HepG2 (cell line): Measurements from ENCODE around the gene SSTR5. TPM values are rescaled to one million over a fixed set of nuclear protein-coding genes. Genes with fewer than 3 reads are reported as not detected.

Source experiments
- ATAC-seq: fragments of 200-7000 bp; cut with Tn5 transposase; 3 replicates; pipeline ENCODE4 v1.9.1; 2020; ENCODE audit warnings: mild to moderate bottlenecking, moderate library complexity
- BruUV-seq: library from RNA; stranded (reverse); fragments of 400-500 nt; replicated peaks from 2 replicates; lab custom pipeline; 2021; lab: Mats Ljungman, UMichigan
- CTCF ChIA-PET: fragments of 300-600 bp; formaldehyde crosslinking; extraction: SDS; loops from one replicate; lab custom pipeline; 2021; ENCODE audit warnings: low total read pairs, inconsistent platforms, low intra/inter-chr PET ratio; lab: Yijun Ruan, JAX
- POLR2A ChIA-PET: fragments of 350-600 bp; sonication (Branson Sonifier 250); formaldehyde crosslinking; loops from one replicate; lab custom pipeline; 2020; ENCODE audit warnings: antibody characterized with exemption, inconsistent platforms; lab: Yijun Ruan, JAX
- DNase-seq: peaks from one replicate; pipeline ENCODE4 v3.0.0-alpha.2; 2015; ENCODE audit warnings: low spot score
- FAIRE-seq: peaks from 3 replicates; lab custom pipeline; 2011; peaks lifted over from hg19 to GRCh38; lab: Jason Lieb, UNC
- H2AFZ ChIP-seq: one replicate; pipeline ENCODE4 v1.6.1; 2011; ENCODE audit warnings: low read length, inconsistent platforms
- H3K27ac ChIP-seq: fragments of 300-600 bp; 3 replicates; pipeline ENCODE4 v1.8.0; 2011; ENCODE audit warnings: mixed run types, mild to moderate bottlenecking, mixed read lengths, low read length, inconsistent platforms; ENCODE audit not compliant: insufficient read depth; ENCODE audit errors: extremely low read length
- H3K27me3 ChIP-seq, 2 experiments: fragments of 200-600 bp in 1 of 2; 2 replicates in 1 of 2; 3 replicates in 1 of 2; pipeline versions ENCODE4 v1.6.0 to v1.8.0; 2011; ENCODE audit warnings: low read length in 2 of 2, mild to moderate bottlenecking in 2 of 2, moderate library complexity in 2 of 2, inconsistent platforms in 1 of 2; ENCODE audit not compliant: insufficient read depth in 2 of 2, control insufficient read depth in 1 of 2
- H3K36me3 ChIP-seq, 2 experiments: fragments of 200-600 bp in 1 of 2; replicated peaks in 1 of 2; 2 replicates in 1 of 2; 3 replicates in 1 of 2; pipeline versions ENCODE4 v1.5.1 to v1.8.0; 2011; ENCODE audit warnings: low read length in 2 of 2, inconsistent platforms in 1 of 2; ENCODE audit not compliant: insufficient read depth in 2 of 2, control insufficient read depth in 1 of 2
- H3K4me1 ChIP-seq: 2 replicates; pipeline ENCODE4 v1.5.1; 2012; ENCODE audit warnings: low read length, inconsistent platforms; ENCODE audit not compliant: insufficient read depth
- H3K4me2 ChIP-seq: 2 replicates; pipeline ENCODE4 v1.6.0; 2011; ENCODE audit warnings: low read depth, low read length, inconsistent platforms
- H3K4me3 ChIP-seq, 3 experiments: fragments of 200-600 bp in 1 of 3; sonication (generic), shearing (Covaris generic) in 1 of 3; replicated peaks in 1 of 3; 2 replicates each; pipeline ENCODE4 v1.5.1; 2011 to 2016; ENCODE audit warnings: low read length in 3 of 3, inconsistent platforms in 2 of 3, low read depth in 2 of 3, mild to moderate bottlenecking in 2 of 3, control low read depth in 1 of 3, mixed read lengths in 1 of 3; ENCODE audit not compliant: insufficient read depth in 1 of 3
- H3K79me2 ChIP-seq: one replicate; pipeline ENCODE4 v1.6.1; 2011; ENCODE audit warnings: low read length, inconsistent platforms; ENCODE audit not compliant: insufficient read depth
- H3K9ac ChIP-seq: 2 replicates; pipeline ENCODE4 v1.6.0; 2011; ENCODE audit warnings: mild to moderate bottlenecking, low read depth, low read length, inconsistent platforms; ENCODE audit not compliant: insufficient read depth
- H3K9me3 ChIP-seq: 2 replicates; pipeline ENCODE4 v1.5.1; 2012; ENCODE audit warnings: mild to moderate bottlenecking, low read length
- H4K20me1 ChIP-seq: 2 replicates; pipeline ENCODE4 v1.6.0; 2011; ENCODE audit warnings: inconsistent platforms, mild to moderate bottlenecking, low read length, moderate library complexity; ENCODE audit not compliant: insufficient read depth
- CEBPB ChIP-seq: IDR thresholded peaks from 2 replicates; pipeline ENCODE4 v1.6.1; 2011; ENCODE audit warnings: low read depth, low read length, improper control_type of control experiment, borderline replicate concordance
- HOXA7 ChIP-seq: sonication (generic); formaldehyde crosslinking; IDR thresholded peaks from 2 replicates; pipeline ENCODE4 v1.8.1; 2022; ENCODE audit warnings: mild to moderate bottlenecking, missing genetic modification reagents, moderate library complexity
- MEF2D ChIP-seq: sonication (generic); formaldehyde crosslinking; IDR thresholded peaks from 2 replicates; pipeline ENCODE4 v1.5.1; 2020; ENCODE audit warnings: mild to moderate bottlenecking, missing genetic modification reagents
- NR2F6 ChIP-seq, 2 experiments: IDR thresholded peaks; 2 replicates each; pipeline ENCODE4 v1.6.1; 2016; ENCODE audit warnings: antibody characterized with exemption in 1 of 2, mild to moderate bottlenecking in 1 of 2
- ZKSCAN5 ChIP-seq: sonication (generic); formaldehyde crosslinking; IDR thresholded peaks from 2 replicates; pipeline ENCODE4 v1.5.1; 2020; ENCODE audit warnings: mild to moderate bottlenecking, missing genetic modification reagents
- ZNF260 ChIP-seq: sonication (generic); formaldehyde crosslinking; IDR thresholded peaks from 2 replicates; pipeline ENCODE4 v1.4.0; 2020; ENCODE audit warnings: missing genetic modification reagents, low read depth, mild to moderate bottlenecking, borderline replicate concordance
- ZNF33A ChIP-seq: sonication (generic); formaldehyde crosslinking; IDR thresholded peaks from 2 replicates; pipeline ENCODE4 v1.5.1; 2020; ENCODE audit warnings: missing genetic modification reagents, mild to moderate bottlenecking, moderate library complexity, borderline replicate concordance
- ZNF350 ChIP-seq: sonication (generic); formaldehyde crosslinking; IDR thresholded peaks from 2 replicates; pipeline ENCODE4 v1.4.0; 2020; ENCODE audit warnings: mild to moderate bottlenecking, low read depth, missing genetic modification reagents, borderline replicate concordance
- ZNF709 ChIP-seq: sonication (generic); formaldehyde crosslinking; IDR thresholded peaks from 2 replicates; pipeline ENCODE4 v1.5.0; 2020; ENCODE audit warnings: mild to moderate bottlenecking, missing genetic modification reagents
- ZNF710 ChIP-seq: sonication (generic); formaldehyde crosslinking; IDR thresholded peaks from 2 replicates; pipeline ENCODE4 v1.5.0; 2020; ENCODE audit warnings: mild to moderate bottlenecking, missing genetic modification reagents, borderline replicate concordance
- ZNF772 ChIP-seq: sonication (generic); formaldehyde crosslinking; IDR thresholded peaks from 2 replicates; pipeline ENCODE4 v1.5.0; 2020; ENCODE audit warnings: mild to moderate bottlenecking, missing genetic modification reagents
- ZSCAN20 ChIP-seq: sonication (generic); formaldehyde crosslinking; IDR thresholded peaks from 2 replicates; pipeline ENCODE4 v1.4.0; 2020; ENCODE audit warnings: missing genetic modification reagents, mild to moderate bottlenecking, borderline replicate concordance
- WGBS: methylation state at CpG from one replicate; pipeline ENCODE4 v1.1.6; 2017; ENCODE audit warnings: low lambda C conversion rate; 5-methylcytosine and 5-hydroxymethylcytosine counted together
- in situ Hi-C: cut with HindIII; loops from 2 replicates; pipeline ENCODE4 v1.10.0; 2017; ENCODE audit warnings: low pct_unique_long_range_greater_than_20kb; ENCODE audit not compliant: extremely low pct_ligation_motif_present
- intact Hi-C: fragments of 100-400 bp; cut with micrococcal nuclease; formaldehyde crosslinking; loops from one replicate; pipeline ENCODE4 v1.10.0; 2022; ENCODE audit not compliant: unreplicated experiment
- polyA plus RNA-seq, 8 experiments: library from polyadenylated mRNA; depleted of rRNA in 3 of 8; stranded (reverse) in 7 of 8; unstranded in 1 of 8; fragments of >200 nt; fragmentation: Illumina TruSeq in 4 of 8; extraction: Trizol in 4 of 8; gene quantifications; 2 replicates each; pipeline versions ENCODE4 v1.2.1 to v1.2.3, GENCODE V29; 2011 to 2016; ENCODE audit warnings: low read depth in 4 of 8, missing spikeins in 1 of 8, mixed read lengths in 1 of 8; ENCODE audit not compliant: insufficient read depth in 1 of 8
- total RNA-seq, 5 experiments: library from RNA; depleted of rRNA; stranded (reverse); fragments of >200 nt; fragmentation: Illumina TruSeq; extraction: Trizol; gene quantifications; 2 replicates each; pipeline ENCODE4 v1.2.3, GENCODE V29; 2016; ENCODE audit warnings: low read depth in 1 of 5
- TF ChIP-seq, protein P1 (sequence below): sonication (generic); formaldehyde crosslinking; IDR thresholded peaks from 2 replicates; pipeline ENCODE4 v1.8.0; 2022; ENCODE audit warnings: mild to moderate bottlenecking, missing genetic modification reagents
- TF ChIP-seq, protein P2 (sequence below): sonication (generic); formaldehyde crosslinking; IDR thresholded peaks from 2 replicates; pipeline ENCODE4 v1.5.0; 2020; ENCODE audit warnings: mild to moderate bottlenecking, missing genetic modification reagents

SSTR5 gene
- total and polyA plus RNA-seq, 2 of the 13 experiments (the other 11 are each of a cell fraction or from before 2014, with no cell fraction given) = 0.20 to 0.49 TPM

DNA sequence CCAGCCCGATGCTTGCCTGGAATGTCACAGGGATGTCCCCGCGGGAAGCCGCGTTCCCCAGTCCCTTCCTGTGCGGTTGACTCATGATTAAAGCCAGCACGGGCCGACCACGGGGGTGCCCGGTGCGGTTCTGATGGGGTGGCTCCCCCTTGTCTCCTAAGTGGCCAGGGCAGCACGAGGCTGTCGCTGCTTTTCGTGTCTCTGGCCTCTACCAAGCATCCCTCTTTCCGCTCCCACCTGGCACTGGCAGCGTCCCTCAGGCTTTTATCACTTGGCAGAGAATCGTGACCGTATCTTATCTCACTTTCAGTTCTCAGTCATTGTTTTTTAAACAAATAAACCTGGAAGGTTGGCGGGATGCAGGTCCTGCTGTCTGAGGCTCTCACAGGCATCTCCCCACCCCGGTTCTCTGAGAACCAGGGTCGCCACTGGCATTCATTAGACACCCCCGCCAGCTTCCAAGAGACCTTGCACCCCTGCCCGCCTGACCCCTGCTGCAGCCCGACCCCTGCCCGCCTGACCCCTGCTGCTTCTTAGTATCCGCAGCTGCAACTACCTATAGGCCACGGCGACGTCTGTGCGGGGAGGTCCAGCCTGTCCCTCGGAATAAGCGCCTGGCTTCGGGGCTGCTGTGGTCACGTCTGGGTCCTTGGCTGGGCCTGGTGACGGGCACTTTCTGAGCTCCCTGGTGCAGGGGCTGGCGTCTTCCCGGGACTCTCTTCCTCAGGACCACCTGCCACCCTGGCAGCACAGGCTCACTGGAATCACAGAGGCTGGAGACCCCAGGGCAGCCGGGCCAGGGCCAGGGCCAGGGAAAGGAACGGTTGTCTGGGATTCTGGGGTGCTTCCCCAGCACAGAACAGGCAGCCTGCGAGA lies 16.0 kb downstream of the SSTR5 start:
- H4K20me1 ChIP-seq = no peaks in the 10 kb centered on the region
- in situ Hi-C loops (no loop called here), intact Hi-C loops (no loop called here)
- H3K9me3 ChIP-seq = peaks cover 8% of the 10 kb centered on the region
- ATAC-seq (no peak), FAIRE-seq (no peak), DNase-seq (peak; percentile 25)
- H3K9ac ChIP-seq = peak overlapping the region; percentile 52; the same call in 1 of the 2 replicates
- no peaks in the 10 kb centered on the region for H3K36me3 ChIP-seq
- H3K4me3 ChIP-seq = peak overlapping the region in 2 of 3 experiments; percentile 19 to 87; a peak in 2 of 6 replicates
- no peak overlapping the region for H2AFZ ChIP-seq
- no TSS peak for BruUV-seq
- peaks cover 55% of the 10 kb centered on the region for H3K4me1 ChIP-seq
- CTCF ChIA-PET = no interaction called here
- POLR2A ChIA-PET = no interaction called here
- 14% methylated on average over 22 of the region's 40 CpGs for WGBS
- peak overlapping the region; percentile 94 for H3K4me2 ChIP-seq
- 0 out of 5 replicates have a peak, but pooled peaks cover 0 to 12% of the 10 kb centered on the region in 2 experiments for H3K27me3 ChIP-seq
- no peaks in the 10 kb centered on the region for H3K79me2 ChIP-seq
- no peak overlapping the region for H3K27ac ChIP-seq
- TF ChIP-seq NR2F6 (IDR thresholded peaks at IDR 0.05) (0 out of 2 replicates have a peak, but pooled peaks have one; percentile 17), NR2F6 (CRISPR knock-in tag; IDR thresholded peaks at IDR 0.05) (no peak; the same call in 1 of the 2 replicates), ZSCAN20 (CRISPR knock-in tag) (no peak), MEF2D (CRISPR knock-in tag) (no peak), ZNF33A (CRISPR knock-in tag) (no peak), ZNF710 (CRISPR knock-in tag) (no peak), HOXA7 (CRISPR knock-in tag) (no peak), ZNF772 (CRISPR knock-in tag) (no peak), ZKSCAN5 (no peak), CEBPB (no peak), ZNF260 (CRISPR knock-in tag) (no peak), ZNF709 (no peak), ZNF350 (CRISPR knock-in tag) (no peak)
- TF ChIP-seq, protein P1, sequence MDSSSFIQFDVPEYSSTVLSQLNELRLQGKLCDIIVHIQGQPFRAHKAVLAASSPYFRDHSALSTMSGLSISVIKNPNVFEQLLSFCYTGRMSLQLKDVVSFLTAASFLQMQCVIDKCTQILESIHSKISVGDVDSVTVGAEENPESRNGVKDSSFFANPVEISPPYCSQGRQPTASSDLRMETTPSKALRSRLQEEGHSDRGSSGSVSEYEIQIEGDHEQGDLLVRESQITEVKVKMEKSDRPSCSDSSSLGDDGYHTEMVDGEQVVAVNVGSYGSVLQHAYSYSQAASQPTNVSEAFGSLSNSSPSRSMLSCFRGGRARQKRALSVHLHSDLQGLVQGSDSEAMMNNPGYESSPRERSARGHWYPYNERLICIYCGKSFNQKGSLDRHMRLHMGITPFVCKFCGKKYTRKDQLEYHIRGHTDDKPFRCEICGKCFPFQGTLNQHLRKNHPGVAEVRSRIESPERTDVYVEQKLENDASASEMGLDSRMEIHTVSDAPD (CRISPR knock-in tag) = no peak
- TF ChIP-seq, protein P2, sequence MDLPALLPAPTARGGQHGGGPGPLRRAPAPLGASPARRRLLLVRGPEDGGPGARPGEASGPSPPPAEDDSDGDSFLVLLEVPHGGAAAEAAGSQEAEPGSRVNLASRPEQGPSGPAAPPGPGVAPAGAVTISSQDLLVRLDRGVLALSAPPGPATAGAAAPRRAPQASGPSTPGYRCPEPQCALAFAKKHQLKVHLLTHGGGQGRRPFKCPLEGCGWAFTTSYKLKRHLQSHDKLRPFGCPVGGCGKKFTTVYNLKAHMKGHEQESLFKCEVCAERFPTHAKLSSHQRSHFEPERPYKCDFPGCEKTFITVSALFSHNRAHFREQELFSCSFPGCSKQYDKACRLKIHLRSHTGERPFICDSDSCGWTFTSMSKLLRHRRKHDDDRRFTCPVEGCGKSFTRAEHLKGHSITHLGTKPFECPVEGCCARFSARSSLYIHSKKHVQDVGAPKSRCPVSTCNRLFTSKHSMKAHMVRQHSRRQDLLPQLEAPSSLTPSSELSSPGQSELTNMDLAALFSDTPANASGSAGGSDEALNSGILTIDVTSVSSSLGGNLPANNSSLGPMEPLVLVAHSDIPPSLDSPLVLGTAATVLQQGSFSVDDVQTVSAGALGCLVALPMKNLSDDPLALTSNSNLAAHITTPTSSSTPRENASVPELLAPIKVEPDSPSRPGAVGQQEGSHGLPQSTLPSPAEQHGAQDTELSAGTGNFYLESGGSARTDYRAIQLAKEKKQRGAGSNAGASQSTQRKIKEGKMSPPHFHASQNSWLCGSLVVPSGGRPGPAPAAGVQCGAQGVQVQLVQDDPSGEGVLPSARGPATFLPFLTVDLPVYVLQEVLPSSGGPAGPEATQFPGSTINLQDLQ = no peak
